ENCODE measurements around the gene E2F4.

DNA sequence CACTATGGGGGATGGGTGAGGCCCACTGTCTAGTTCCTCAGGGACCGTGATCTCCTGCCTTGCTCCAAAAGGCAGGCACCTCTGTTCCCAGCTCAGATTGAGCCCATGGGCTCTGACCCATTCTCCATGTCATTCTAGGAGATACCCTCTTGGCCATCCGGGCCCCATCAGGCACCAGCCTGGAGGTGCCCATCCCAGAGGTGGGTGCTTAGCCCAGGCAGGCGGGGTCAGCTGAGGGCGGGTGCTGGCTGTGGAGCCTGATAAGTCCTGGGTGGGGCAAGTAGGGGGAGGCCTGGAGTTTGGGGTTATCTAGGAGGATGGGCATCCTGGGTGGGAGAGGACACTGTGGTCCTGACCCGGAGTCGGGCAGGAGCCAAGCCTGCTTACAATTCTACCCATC is 2.3 kb downstream of the E2F4 start:
- TF ChIP-seq POLR2A (IDR thresholded peaks at IDR 0.05; ENCODE audit: low read depth, low read length) = no peak
- TF ChIP-seq TAF1 (IDR thresholded peaks at IDR 0.05; ENCODE audit: low read depth, low read length) = no peak
- no peak for TF ChIP-seq POLR2AphosphoS5 (IDR thresholded peaks at IDR 0.05; ENCODE audit: low read depth, low read length)
